ENCODE data around the gene SMG6. TPM values are rescaled to one million over a fixed set of nuclear protein-coding genes. Genes with fewer than 3 reads are reported as not detected.

The SMG6 gene
- total RNA-seq, 2 experiments from 2014 or later, result 39.3 to 39.7 TPM

DNA sequence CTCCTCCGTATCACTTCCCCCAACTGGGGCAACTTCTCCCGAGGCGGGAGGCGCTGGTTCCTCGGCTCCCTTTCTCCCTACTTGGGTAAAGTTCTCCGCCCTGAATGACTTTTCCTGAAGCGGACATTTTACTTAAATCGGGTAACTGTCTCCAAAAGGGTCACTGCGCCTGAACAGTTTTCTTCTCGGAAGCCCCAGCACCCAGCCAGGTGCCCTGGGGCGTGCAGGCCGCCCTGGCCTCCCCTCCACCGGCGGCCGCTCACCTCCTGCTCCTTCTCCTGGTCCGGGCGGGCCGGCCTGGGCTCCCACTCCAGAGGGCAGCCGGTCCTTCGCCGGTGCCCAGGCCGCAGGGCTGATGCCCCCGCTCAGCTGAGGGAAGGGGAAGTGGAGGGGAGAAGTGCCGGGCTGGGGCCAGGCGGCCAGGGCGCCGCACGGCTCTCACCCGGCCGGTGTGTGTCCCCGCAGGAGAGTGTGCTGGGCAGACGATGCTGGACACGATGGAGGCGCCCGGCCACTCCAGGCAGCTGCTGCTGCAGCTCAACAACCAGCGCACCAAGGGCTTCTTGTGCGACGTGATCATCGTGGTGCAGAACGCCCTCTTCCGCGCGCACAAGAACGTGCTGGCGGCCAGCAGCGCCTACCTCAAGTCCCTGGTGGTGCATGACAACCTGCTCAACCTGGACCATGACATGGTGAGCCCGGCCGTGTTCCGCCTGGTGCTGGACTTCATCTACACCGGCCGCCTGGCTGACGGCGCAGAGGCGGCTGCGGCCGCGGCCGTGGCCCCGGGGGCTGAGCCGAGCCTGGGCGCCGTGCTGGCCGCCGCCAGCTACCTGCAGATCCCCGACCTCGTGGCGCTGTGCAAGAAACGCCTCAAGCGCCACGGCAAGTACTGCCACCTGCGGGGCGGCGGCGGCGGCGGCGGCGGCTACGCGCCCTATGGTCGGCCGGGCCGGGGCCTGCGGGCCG lies 247.1 kb downstream of the SMG6 start:
- Mint-ChIP-seq H3K9me3 (no peaks in the 10 kb centered on the region), H3K36me3 (ENCODE audit: low read depth) (peaks cover 15% of the 10 kb centered on the region), H3K27me3 (peaks cover 25% of the 10 kb centered on the region), H3K4me1 (ENCODE audit: low read depth) (peaks cover 45% of the 10 kb centered on the region), H3K27ac (peak overlapping the region; percentile 61), H3K4me3 (peak overlapping the region; percentile 77)
- ChIA-PET CTCF (interaction anchor here (1.0 to 7.3 kb wide), 13 partner anchors 13 to 282 kb away, joined by 3 to 83 read pairs (median 4); partner anchors contain the start of genes SGSM2 and TSR1), POLR2A (interaction anchor here (0.6 to 4.9 kb wide), 15 partner anchors 25 to 388 kb away, joined by 3 to 61 read pairs (median 5); partner anchors contain the start of genes RTN4RL1, SMG6 and SRR)
- ATAC-seq (ENCODE audit: poor library complexity) (peak; percentile 22), DNase-seq (peak; percentile 36 to 85 (median 52))
- TF ChIP-seq, protein P1, sequence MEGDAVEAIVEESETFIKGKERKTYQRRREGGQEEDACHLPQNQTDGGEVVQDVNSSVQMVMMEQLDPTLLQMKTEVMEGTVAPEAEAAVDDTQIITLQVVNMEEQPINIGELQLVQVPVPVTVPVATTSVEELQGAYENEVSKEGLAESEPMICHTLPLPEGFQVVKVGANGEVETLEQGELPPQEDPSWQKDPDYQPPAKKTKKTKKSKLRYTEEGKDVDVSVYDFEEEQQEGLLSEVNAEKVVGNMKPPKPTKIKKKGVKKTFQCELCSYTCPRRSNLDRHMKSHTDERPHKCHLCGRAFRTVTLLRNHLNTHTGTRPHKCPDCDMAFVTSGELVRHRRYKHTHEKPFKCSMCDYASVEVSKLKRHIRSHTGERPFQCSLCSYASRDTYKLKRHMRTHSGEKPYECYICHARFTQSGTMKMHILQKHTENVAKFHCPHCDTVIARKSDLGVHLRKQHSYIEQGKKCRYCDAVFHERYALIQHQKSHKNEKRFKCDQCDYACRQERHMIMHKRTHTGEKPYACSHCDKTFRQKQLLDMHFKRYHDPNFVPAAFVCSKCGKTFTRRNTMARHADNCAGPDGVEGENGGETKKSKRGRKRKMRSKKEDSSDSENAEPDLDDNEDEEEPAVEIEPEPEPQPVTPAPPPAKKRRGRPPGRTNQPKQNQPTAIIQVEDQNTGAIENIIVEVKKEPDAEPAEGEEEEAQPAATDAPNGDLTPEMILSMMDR (IDR thresholded peaks at IDR 0.05), result peak; percentile 35
- H3K4me3 ChIP-seq (ENCODE audit: low read length), result peak overlapping the region; percentile 28
- intact Hi-C loops (cut with DNase I, micrococcal nuclease), result loop anchor here in 1 of 2 experiments (5.0 to 10.0 kb wide), 3 partner anchors 98 to 211 kb away; no protein-coding TSS in a partner anchor
- H3K36me3 ChIP-seq (ENCODE audit: insufficient read depth, low read length), result peaks cover 10% of the 10 kb centered on the region
- peaks cover 68% of the 10 kb centered on the region for H3K4me1 ChIP-seq (ENCODE audit: insufficient read depth, low read length)
- H3K27me3 ChIP-seq (ENCODE audit: control insufficient read depth in 1 of 2, insufficient read depth in 2 of 2, low read length in 2 of 2), result peaks cover 4 to 6% of the 10 kb centered on the region in 2 experiments
- H3K9me3 ChIP-seq (ENCODE audit: control insufficient read depth in 1 of 2, insufficient read depth in 1 of 2, low read length in 2 of 2), result peaks cover 0 to 6% of the 10 kb centered on the region in 2 experiments
- H3K27ac ChIP-seq (ENCODE audit: low read depth in 1 of 2, low read length in 2 of 2), result no peak overlapping the region

DNA sequence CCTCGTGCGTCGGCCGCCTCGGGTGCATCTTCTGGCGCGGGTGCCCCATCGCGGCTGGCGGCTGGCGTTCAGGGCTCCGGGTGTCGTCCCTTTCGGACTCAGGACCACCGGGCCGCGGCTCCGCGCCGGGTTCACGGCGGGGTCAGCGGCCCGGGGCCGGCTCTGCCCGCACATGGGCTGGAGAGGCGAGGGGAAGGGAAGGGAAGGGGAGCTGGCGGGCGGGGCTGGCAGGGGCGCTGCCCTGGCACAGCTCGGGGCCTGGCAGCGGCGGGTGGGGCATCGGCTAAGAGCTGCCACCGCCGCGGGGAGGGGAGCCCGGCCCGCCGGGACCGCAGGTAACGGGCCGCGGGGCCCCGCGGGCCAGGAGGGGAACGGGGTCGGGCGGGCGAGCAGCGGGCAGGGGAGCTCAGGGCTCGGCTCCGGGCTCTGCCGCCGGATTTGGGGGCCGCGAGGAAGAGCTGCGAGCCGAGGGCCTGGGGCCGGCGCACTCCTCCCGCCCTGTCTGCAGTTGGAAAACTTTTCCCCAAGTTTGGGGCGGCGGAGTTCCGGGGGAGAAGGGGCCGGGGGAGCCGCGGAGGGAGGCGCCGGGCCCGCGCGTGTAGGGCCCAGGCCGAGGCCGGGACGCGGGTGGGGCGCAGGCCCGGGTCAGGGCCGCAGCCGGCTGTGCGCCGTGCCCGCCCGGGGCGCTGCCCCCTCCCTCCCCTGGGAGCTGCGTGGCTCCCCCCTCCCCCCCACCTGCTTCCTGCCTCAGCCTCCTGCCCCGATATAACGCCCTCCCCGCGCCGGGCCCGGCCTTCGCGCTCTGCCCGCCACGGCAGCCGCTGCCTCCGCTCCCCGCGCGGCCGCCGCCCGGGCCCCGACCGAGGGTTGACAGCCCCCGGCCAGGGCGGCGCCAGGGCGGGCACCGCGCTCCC lies 248.0 kb downstream of the SMG6 start:
- Histone ChIP-seq H3K9me3 (ENCODE audit: control insufficient read depth in 1 of 2, insufficient read depth in 1 of 2, low read length in 2 of 2) (peaks cover 0 to 6% of the 10 kb centered on the region in 2 experiments), H3K27me3 (ENCODE audit: control insufficient read depth in 1 of 2, insufficient read depth in 2 of 2, low read length in 2 of 2) (peaks cover 4 to 6% of the 10 kb centered on the region in 2 experiments), H3K4me3 (ENCODE audit: low read length) (peak overlapping the region; percentile 28), H3K4me1 (ENCODE audit: insufficient read depth, low read length) (peaks cover 77% of the 10 kb centered on the region), H3K27ac (ENCODE audit: low read depth in 1 of 2, low read length in 2 of 2) (no peak overlapping the region), H3K36me3 (ENCODE audit: insufficient read depth, low read length) (peaks cover 1% of the 10 kb centered on the region)
- Mint-ChIP-seq H3K36me3 (ENCODE audit: low read depth) (peaks cover 6% of the 10 kb centered on the region), H3K4me1 (ENCODE audit: low read depth) (peaks cover 44% of the 10 kb centered on the region), H3K9me3 (no peaks in the 10 kb centered on the region), H3K27me3 (peaks cover 21% of the 10 kb centered on the region), H3K4me3 (no peak overlapping the region), H3K27ac (no peak overlapping the region)
- CTCF ChIA-PET, result interaction anchor here (0.5 to 7.3 kb wide), 20 partner anchors 8 to 346 kb away, joined by 3 to 83 read pairs (median 4); partner anchors contain the start of genes OVCA2, RTN4RL1, SGSM2 and TSR1
- intact Hi-C loops (cut with DNase I, micrococcal nuclease), result loop anchor here (1.0 to 10.0 kb wide), 6 partner anchors 99 to 297 kb away; no protein-coding TSS in a partner anchor
- DNase-seq (peak in 8 of 14 experiments; percentile 33 to 74 (median 54)), ATAC-seq (ENCODE audit: poor library complexity) (no peak)
- POLR2A ChIA-PET, result interaction anchor here (0.6 to 4.9 kb wide), 13 partner anchors 14 to 342 kb away, joined by 3 to 61 read pairs (median 6); partner anchors contain the start of genes OVCA2, RTN4RL1 and TSR1
- TF ChIP-seq, protein P1 (IDR thresholded peaks at IDR 0.05), result no peak

All from CD4-positive, alpha-beta T cell (primary cell).